Esophagus muscularis mucosa (tissue), 4 donors: ENCODE measurements around the gene TAF5L. TPM values are rescaled to one million over a fixed set of nuclear protein-coding genes. Genes with fewer than 3 reads are reported as not detected.

Source experiments
- DNase-seq: peaks from one replicate; pipeline ENCODE4 v3.0.0-alpha.2; 2017; ENCODE audit errors: extremely low spot score
- H3K27ac ChIP-seq, 4 donors: fragments of 200-600 bp; sonication (generic); replicated peaks in 1 of 4; 1 replicate in 3 of 4; 2 replicates in 1 of 4; pipeline ENCODE4 v1.5.1; 2016 to 2019; ENCODE audit warnings: mild to moderate bottlenecking in 1 of 4
- H3K27me3 ChIP-seq, 4 donors: fragments of 200-600 bp; sonication (generic); one replicate each; pipeline versions ENCODE4 v1.5.1 to v1.6.0; 2016 to 2019
- H3K36me3 ChIP-seq, 4 donors: fragments of 200-600 bp; sonication (generic); one replicate each; pipeline ENCODE4 v1.5.1; 2016 to 2019
- H3K4me1 ChIP-seq, 4 donors: fragments of 200-600 bp; sonication (generic); one replicate each; pipeline ENCODE4 v1.5.1; 2016 to 2019
- H3K4me3 ChIP-seq, 4 donors: fragments of 200-600 bp; sonication (generic); 1 replicate in 2 of 4; 2 replicates in 2 of 4; pipeline ENCODE4 v1.5.1; 2016 to 2019; ENCODE audit warnings: mild to moderate bottlenecking in 4 of 4, moderate library complexity in 1 of 4
- H3K9me3 ChIP-seq, 4 donors: fragments of 200-600 bp; sonication (generic); 1 replicate in 3 of 4; 2 replicates in 1 of 4; pipeline ENCODE4 v1.5.1; 2016 to 2019
- CTCF ChIP-seq, 3 experiments: fragments of 200-600 bp in 2 of 3; fragments of 450-650 bp in 1 of 3; sonication (generic) in 2 of 3; IDR thresholded peaks; one replicate each; pipeline ENCODE4 v1.5.1; 2017 to 2019; ENCODE audit warnings: antibody characterized with exemption in 3 of 3, mild to moderate bottlenecking in 2 of 3, moderate library complexity in 1 of 3
- EP300 ChIP-seq: sonication (generic); formaldehyde crosslinking; IDR thresholded peaks from one replicate; pipeline ENCODE4 v1.6.1; 2017; ENCODE audit warnings: antibody characterized with exemption
- POLR2A ChIP-seq: fragments of 450-650 bp; IDR thresholded peaks from one replicate; pipeline ENCODE4 v1.6.1; 2017; ENCODE audit warnings: antibody characterized with exemption, moderate library complexity, mild to moderate bottlenecking, low read depth
- POLR2AphosphoS5 ChIP-seq, 2 donors: sonication (generic); formaldehyde crosslinking; IDR thresholded peaks; one replicate each; pipeline ENCODE4 v1.6.1; 2017; ENCODE audit warnings: antibody characterized with exemption in 2 of 2
- WGBS: methylation state at CpG from one replicate; pipeline ENCODE4 v1.1.5; 2018; 5-methylcytosine and 5-hydroxymethylcytosine counted together
- intact Hi-C: fragments of 100-400 bp; cut with DNase I; formaldehyde crosslinking; loops from one replicate; pipeline ENCODE4 v1.15.1; 2023
- total RNA-seq, 4 donors: library from RNA; depleted of rRNA; stranded (reverse); fragments of >200 nt; gene quantifications; one replicate each; pipeline versions ENCODE4 v1.1.0 to v1.2.1, GENCODE V29; 2016

TAF5L gene
- total RNA-seq, 4 donors from 2014 or later: 18.7 to 29.6 (median 23.4) TPM

- Histone ChIP-seq H3K4me1 (no peaks in the 10 kb centered on the region), H3K36me3 (peaks cover 36 to 78% (median 66%) of the 10 kb centered on the region in 4 donors), H3K27ac (no peak overlapping the region), H3K9me3 (no peaks in the 10 kb centered on the region), H3K27me3 (no peaks in the 10 kb centered on the region), H3K4me3 (no peak overlapping the region)
- no peak for DNase-seq
- TF ChIP-seq POLR2A (no peak), CTCF (IDR thresholded peaks at IDR 0.05) (no peak)
- intact Hi-C loops: loop anchor here (5.0 kb wide), 1 partner anchor 654 kb away; no protein-coding TSS in a partner anchor
- WGBS: 79% methylated on average over 1 of the region's 1 CpG
Measured at GRCh38 chr1:229653420-229653819, 27.5 kb upstream of the TAF5L start.

GRCh38 chr1:229651546-229651945 lies 25.6 kb upstream of the TAF5L start:
- peaks cover 52 to 93% (median 81%) of the 10 kb centered on the region in 4 donors for H3K36me3 ChIP-seq

GRCh38 chr1:229650045-229650444 lies 24.1 kb upstream of the TAF5L start:
- Histone ChIP-seq H3K4me3 (no peak overlapping the region), H3K36me3 (peaks cover 59 to 93% (median 80%) of the 10 kb centered on the region in 4 donors), H3K27ac (no peak overlapping the region), H3K9me3 (no peaks in the 10 kb centered on the region), H3K27me3 (no peaks in the 10 kb centered on the region), H3K4me1 (no peaks in the 10 kb centered on the region)
- TF ChIP-seq POLR2AphosphoS5 (IDR thresholded peaks at IDR 0.05) (no peak), POLR2A (no peak), EP300 (no peak), CTCF (IDR thresholded peaks at IDR 0.05) (no peak)
- intact Hi-C loops: loop anchor here (5.0 kb wide), 1 partner anchor 657 kb away; no protein-coding TSS in a partner anchor
- 89% methylated on average over 4 of the region's 4 CpGs for WGBS
- no peak for DNase-seq

More at GRCh38 chr1:229651546-229651945, 25.6 kb upstream of the TAF5L start:
- intact Hi-C loops: loop anchor here (5.0 kb wide), 1 partner anchor 656 kb away; no protein-coding TSS in a partner anchor
- H3K4me3 ChIP-seq: no peak overlapping the region
- no peak overlapping the region for H3K27ac ChIP-seq
- no peaks in the 10 kb centered on the region for H3K4me1 ChIP-seq
- no peaks in the 10 kb centered on the region for H3K9me3 ChIP-seq
- no peak for DNase-seq
- H3K27me3 ChIP-seq: no peaks in the 10 kb centered on the region
- 96% methylated on average over 3 of the region's 3 CpGs for WGBS
- TF ChIP-seq POLR2AphosphoS5 (IDR thresholded peaks at IDR 0.05) (no peak), EP300 (no peak), POLR2A (no peak), CTCF (IDR thresholded peaks at IDR 0.05) (no peak)

GRCh38 chr1:229648406-229648805 lies 22.5 kb upstream of the TAF5L start:
- WGBS: 96% methylated on average over 4 of the region's 4 CpGs
- TF ChIP-seq POLR2AphosphoS5 (IDR thresholded peaks at IDR 0.05): no peak
- TF ChIP-seq CTCF (IDR thresholded peaks at IDR 0.05): no peak
- no peak for TF ChIP-seq EP300
- no peak for TF ChIP-seq POLR2A
- Histone ChIP-seq H3K4me3 (no peak overlapping the region), H3K36me3 (peaks cover 49 to 96% (median 81%) of the 10 kb centered on the region in 4 donors), H3K4me1 (no peaks in the 10 kb centered on the region), H3K27ac (no peak overlapping the region), H3K9me3 (no peaks in the 10 kb centered on the region), H3K27me3 (no peaks in the 10 kb centered on the region)
- no peak for DNase-seq
- intact Hi-C loops: no loop called here
